Activated T-cell treated with anti-CD3 and anti-CD28 coated beads, Interleukin-2, amount 50 U/mL, for 72 hours (primary cell): ENCODE measurements around the gene FITM1. TPM values are rescaled to one million over a fixed set of nuclear protein-coding genes. Genes with fewer than 3 reads are reported as not detected.

ENCODE experiments used
- total RNA-seq, 2 donors: library from RNA; stranded (reverse); gene quantifications; one replicate each; pipeline ENCODE4 v1.2.3, GENCODE V29; 2022

The FITM1 gene
- total RNA-seq, 2 donors from 2014 or later, result 0.46 to 2.2 TPM

Other genes with a start within 250 kb of the FITM1 start
- gene DHRS4, start 176.9 kb upstream of the FITM1 start, total RNA-seq, result 10 to 100 TPM; 21.6 to 24.4 TPM
- gene DHRS4L2, start 141.7 kb upstream of the FITM1 start, total RNA-seq, result 10 to 100 TPM; 24.7 to 27.2 TPM
- gene CARMIL3, start 78.7 kb upstream of the FITM1 start, total RNA-seq, result 1 to 10 TPM; 1.9 to 2.1 TPM
- gene CPNE6, start 59.1 kb upstream of the FITM1 start, total RNA-seq, result under 1 TPM; 0.12 to 0.14 TPM
- 100 to 1,000 TPM; 161 to 180 TPM for gene PCK2, start 36.3 kb upstream of the FITM1 start, total RNA-seq
- 100 to 1,000 TPM; 109 to 124 TPM for gene DCAF11, start 15.9 kb upstream of the FITM1 start, total RNA-seq
- 1 to 10 TPM; 5.2 TPM for gene NRL, start 15.7 kb upstream of the FITM1 start, total RNA-seq
- 100 to 1,000 TPM; 342 to 378 TPM for gene PSME1, start 5.5 kb downstream of the FITM1 start, total RNA-seq
- 10 to 100 TPM; 38.0 to 56.5 TPM for gene EMC9, start 10.9 kb downstream of the FITM1 start, total RNA-seq
- 100 to 1,000 TPM; 369 to 376 TPM for gene PSME2, start 16.0 kb downstream of the FITM1 start, total RNA-seq
- 10 to 100 TPM; 88.7 to 90.6 TPM for gene RNF31, start 16.8 kb downstream of the FITM1 start, total RNA-seq
- 100 to 1,000 TPM; 245 to 263 TPM for gene IRF9, start 30.6 kb downstream of the FITM1 start, total RNA-seq
- 10 to 100 TPM; 48.0 to 57.9 TPM for gene REC8, start 41.4 kb downstream of the FITM1 start, total RNA-seq
- 10 to 100 TPM; 30.9 to 38.0 TPM for gene IPO4, start 58.2 kb downstream of the FITM1 start, total RNA-seq
- gene TM9SF1, start 64.8 kb downstream of the FITM1 start, total RNA-seq, result 10 to 100 TPM; 27.4 to 32.5 TPM
- gene TSSK4, start 75.0 kb downstream of the FITM1 start, total RNA-seq, result under 1 TPM in 1 of 2 donors, not detected in 1; 0.88 TPM
- gene CHMP4A, start 82.8 kb downstream of the FITM1 start, total RNA-seq, result 100 to 1,000 TPM; 105 to 119 TPM
- gene MDP1, start 85.4 kb downstream of the FITM1 start, total RNA-seq, result 10 to 100 TPM; 16.8 to 20.2 TPM
- 100 to 1,000 TPM; 127 to 148 TPM for gene NEDD8, start 101.7 kb downstream of the FITM1 start, total RNA-seq
- 10 to 100 TPM; 67.5 to 75.5 TPM for gene GMPR2, start 102.3 kb downstream of the FITM1 start, total RNA-seq
- 100 to 1,000 TPM in 1 of 2 donors, 10 to 100 TPM in 1; 87.7 to 103 TPM for gene TINF2, start 112.0 kb downstream of the FITM1 start, total RNA-seq
- gene TGM1, start 132.5 kb downstream of the FITM1 start, total RNA-seq, result 10 to 100 TPM in 1 of 2 donors, 1 to 10 TPM in 1; 9.3 to 14.0 TPM
- 10 to 100 TPM; 53.8 to 56.2 TPM for gene RABGGTA, start 140.9 kb downstream of the FITM1 start, total RNA-seq
- 10 to 100 TPM; 28.5 to 29.0 TPM for gene DHRS1, start 169.1 kb downstream of the FITM1 start, total RNA-seq
- 10 to 100 TPM; 31.7 to 34.0 TPM for gene NOP9, start 169.2 kb downstream of the FITM1 start, total RNA-seq
- 10 to 100 TPM; 11.6 to 12.9 TPM for gene CIDEB, start 177.3 kb downstream of the FITM1 start, total RNA-seq
- gene LTB4R2, start 179.5 kb downstream of the FITM1 start, total RNA-seq, result 10 to 100 TPM; 21.5 to 23.4 TPM
- gene LTB4R, start 180.8 kb downstream of the FITM1 start, total RNA-seq, result 10 to 100 TPM; 27.1 to 28.5 TPM
- gene ADCY4, start 204.4 kb downstream of the FITM1 start, total RNA-seq, result 1 to 10 TPM; 4.6 to 6.9 TPM
- gene RIPK3, start 209.3 kb downstream of the FITM1 start, total RNA-seq, result 10 to 100 TPM; 11.0 to 18.6 TPM
- gene NFATC4, start 237.5 kb downstream of the FITM1 start, total RNA-seq, result 10 to 100 TPM in 1 of 2 donors, 1 to 10 TPM in 1; 2.6 to 11.3 TPM